HG03103 (cell line): ENCODE results near the gene HRH1.

Source experiments
- ATAC-seq: cut with Tn5 transposase; IDR thresholded peaks from one replicate; pipeline ENCODE4 v1.9.1; 2021; ENCODE audit warnings: low read depth; ENCODE audit not compliant: unreplicated experiment

HRH1 gene

GRCh38 chr3:11306817-11307589 lies 152.7 kb downstream of the HRH1 start:
- no peak for ATAC-seq

- no peak for ATAC-seq
Measured at GRCh38 chr3:11307830-11308432, 153.6 kb downstream of the HRH1 start.

- no peak for ATAC-seq
Measured at GRCh38 chr3:11310258-11310657, 156.0 kb downstream of the HRH1 start.

GRCh38 chr3:11312166-11312565 lies 157.9 kb downstream of the HRH1 start:
- no peak for ATAC-seq
